ENCODE results near the gene KIF21B.

The KIF21B gene

DNA sequence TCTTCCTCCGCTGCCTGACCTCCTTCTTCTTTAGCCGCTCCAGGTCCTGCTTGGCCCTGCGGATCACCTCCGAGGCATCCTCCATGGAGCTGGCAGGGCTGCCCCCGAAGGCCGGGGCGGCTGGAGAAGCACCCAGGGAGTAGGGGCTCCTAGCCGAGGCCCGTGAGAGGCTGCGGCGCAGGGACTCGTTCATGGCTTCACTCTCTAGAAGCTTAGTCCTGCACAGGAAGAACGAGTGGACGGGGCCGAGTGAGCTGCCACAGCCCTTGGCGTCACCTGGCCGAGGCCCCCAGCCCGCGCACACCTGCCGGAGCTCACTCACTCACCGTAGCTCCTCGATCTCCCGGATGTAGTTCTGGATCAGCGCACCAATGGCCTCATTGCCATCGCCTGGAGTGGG lies 23.1 kb downstream of the KIF21B start:
- in situ Hi-C loops (cut with HindIII; ENCODE audit: low sequenced_read_pairs), result no loop called here

- in situ Hi-C loops (cut with HindIII; ENCODE audit: low sequenced_read_pairs), result no loop called here
Measured at GRCh38 chr1:200999667-201000066, 23.8 kb downstream of the KIF21B start.

- in situ Hi-C loops (cut with HindIII; ENCODE audit: low sequenced_read_pairs), result no loop called here
Measured at GRCh38 chr1:200998323-200998722, 25.2 kb downstream of the KIF21B start.

DNA sequence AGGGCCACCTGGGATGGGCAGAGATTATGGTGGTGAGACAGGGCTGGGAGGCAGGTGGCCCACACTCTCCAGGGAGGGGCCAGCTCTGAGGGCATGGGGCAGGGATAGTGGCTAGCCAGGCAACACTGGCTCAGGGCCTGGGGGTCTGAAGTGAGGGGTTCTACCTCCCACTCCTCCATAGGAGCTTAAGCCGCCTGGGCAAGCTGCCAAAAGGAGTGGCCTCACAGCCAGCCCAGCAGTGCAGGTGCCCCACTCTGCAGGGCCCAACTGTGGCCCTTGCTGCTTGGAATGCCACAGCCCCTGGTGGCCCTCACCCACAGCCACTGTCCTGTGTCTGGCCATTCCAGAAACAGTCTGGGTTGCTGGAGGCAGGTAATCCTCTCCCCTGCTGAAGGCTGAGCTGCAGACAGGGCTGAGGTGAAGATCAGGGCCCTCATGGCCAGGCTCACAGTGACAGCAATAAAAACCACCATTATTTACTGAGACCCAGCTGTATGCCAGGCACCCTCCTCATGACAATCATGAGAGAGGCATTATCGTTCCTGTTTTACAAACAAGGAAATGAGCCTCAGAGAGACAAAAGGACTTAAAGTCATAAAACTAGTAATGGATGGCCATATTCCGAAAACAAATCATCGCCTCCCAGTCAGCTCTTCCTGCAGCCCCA lies 31.0 kb downstream of the KIF21B start:
- in situ Hi-C loops (cut with HindIII; ENCODE audit: low sequenced_read_pairs), result no loop called here

GRCh38 chr1:200991097-200991614 lies 32.4 kb downstream of the KIF21B start:
- in situ Hi-C loops (cut with HindIII; ENCODE audit: low sequenced_read_pairs), result no loop called here

DNA sequence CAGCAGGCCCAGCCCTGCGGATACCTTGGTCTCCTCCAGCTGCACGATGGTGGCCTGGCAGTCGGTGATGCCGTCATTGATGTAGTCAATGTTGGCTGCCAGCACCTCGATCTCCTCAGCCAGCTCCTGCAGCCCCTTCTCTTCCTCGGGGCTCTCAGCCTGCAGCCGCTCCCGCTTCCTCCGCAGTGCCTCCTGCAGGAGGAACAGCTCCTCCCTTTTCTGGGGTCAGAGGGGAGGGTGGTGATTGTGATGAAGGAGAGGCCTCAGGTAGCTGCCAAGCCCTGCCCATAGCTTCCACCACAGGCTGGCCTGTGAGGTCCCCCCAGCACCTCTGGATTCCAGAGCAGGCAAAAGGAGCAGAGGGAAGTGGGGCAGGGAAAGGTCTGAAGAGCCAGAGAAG lies 33.4 kb downstream of the KIF21B start:
- in situ Hi-C loops (cut with HindIII; ENCODE audit: low sequenced_read_pairs), result no loop called here

GRCh38 chr1:200989337-200989736 lies 34.2 kb downstream of the KIF21B start:
- in situ Hi-C loops (cut with HindIII; ENCODE audit: low sequenced_read_pairs), result no loop called here

DNA sequence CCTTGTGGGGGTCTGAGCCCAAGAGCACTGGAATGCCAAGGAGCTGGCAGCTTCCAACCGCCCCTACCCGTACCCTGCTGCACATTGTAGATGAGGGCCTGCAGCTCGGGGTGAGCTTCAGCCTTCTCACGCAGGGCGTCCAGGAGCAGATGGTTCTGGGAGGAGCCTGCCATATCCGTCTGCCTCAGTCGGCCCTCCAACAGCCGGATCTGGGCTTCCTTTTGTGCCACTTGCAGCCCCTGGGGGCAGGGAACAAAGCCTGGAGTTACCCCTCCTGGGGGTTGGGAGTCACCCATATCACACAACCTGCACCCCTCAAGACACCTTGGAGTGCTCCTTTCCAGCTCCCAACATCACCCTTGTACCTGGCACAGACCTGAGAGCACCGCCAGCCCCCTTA lies 34.8 kb downstream of the KIF21B start:
- in situ Hi-C loops (cut with HindIII; ENCODE audit: low sequenced_read_pairs), result no loop called here

- in situ Hi-C loops (cut with HindIII; ENCODE audit: low sequenced_read_pairs), result no loop called here
Measured at GRCh38 chr1:200985481-200985880, 38.0 kb downstream of the KIF21B start.

DNA sequence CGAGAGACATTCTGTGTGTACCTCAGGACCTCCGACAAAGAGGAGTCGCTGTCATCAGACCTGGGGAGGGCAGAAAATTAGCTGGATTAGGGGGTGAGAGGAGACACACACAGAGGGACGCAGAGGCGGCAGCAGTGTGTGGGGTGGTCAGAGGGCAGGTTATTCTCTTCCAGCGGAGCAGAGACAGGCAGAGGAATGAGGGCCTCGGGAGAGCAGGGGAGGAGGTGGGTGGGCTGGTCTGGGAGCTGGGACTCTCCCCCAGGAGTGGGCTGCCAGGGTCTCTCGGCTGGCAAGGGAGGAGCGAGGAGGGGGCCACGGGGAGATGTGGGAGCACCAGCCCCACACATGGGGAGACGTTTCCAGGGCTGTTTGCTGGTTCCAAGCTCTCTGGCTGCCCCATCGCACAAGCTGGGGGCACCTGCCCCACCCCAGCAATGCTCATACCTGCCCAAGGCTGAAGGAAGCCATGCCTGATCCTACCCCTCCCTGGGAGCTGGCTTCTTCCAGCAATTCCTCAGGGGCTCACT lies 40.4 kb downstream of the KIF21B start:
- in situ Hi-C loops (cut with HindIII; ENCODE audit: low sequenced_read_pairs), result no loop called here

- in situ Hi-C loops (cut with HindIII; ENCODE audit: low sequenced_read_pairs), result no loop called here
Measured at GRCh38 chr1:200982071-200982945, 41.2 kb downstream of the KIF21B start.

DNA sequence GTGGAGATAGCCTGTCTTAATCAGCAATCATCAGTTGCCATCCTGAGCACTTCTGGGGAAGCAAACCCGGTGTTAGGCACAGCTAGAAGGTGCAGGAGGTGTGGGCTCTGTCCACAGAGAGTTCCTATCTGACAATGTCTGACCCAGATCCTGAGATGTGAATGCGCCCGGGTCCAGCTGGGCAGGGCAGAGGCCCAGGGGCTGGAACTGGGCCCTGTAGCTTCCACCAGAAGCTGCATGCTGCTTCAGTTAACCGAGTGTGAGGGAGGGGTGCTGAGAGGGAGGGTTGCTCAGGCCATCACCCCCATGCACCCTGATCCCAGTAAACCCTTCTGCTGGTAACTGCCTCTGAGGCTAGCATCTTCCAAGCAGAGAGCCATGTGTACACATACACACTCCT lies 42.2 kb downstream of the KIF21B start:
- in situ Hi-C loops (cut with HindIII; ENCODE audit: low sequenced_read_pairs), result no loop called here

- in situ Hi-C loops (cut with HindIII; ENCODE audit: low sequenced_read_pairs), result no loop called here
Measured at GRCh38 chr1:200980873-200981272, 42.6 kb downstream of the KIF21B start.

- in situ Hi-C loops (cut with HindIII; ENCODE audit: low sequenced_read_pairs), result no loop called here
Measured at GRCh38 chr1:200980452-200980772, 43.1 kb downstream of the KIF21B start.

DNA sequence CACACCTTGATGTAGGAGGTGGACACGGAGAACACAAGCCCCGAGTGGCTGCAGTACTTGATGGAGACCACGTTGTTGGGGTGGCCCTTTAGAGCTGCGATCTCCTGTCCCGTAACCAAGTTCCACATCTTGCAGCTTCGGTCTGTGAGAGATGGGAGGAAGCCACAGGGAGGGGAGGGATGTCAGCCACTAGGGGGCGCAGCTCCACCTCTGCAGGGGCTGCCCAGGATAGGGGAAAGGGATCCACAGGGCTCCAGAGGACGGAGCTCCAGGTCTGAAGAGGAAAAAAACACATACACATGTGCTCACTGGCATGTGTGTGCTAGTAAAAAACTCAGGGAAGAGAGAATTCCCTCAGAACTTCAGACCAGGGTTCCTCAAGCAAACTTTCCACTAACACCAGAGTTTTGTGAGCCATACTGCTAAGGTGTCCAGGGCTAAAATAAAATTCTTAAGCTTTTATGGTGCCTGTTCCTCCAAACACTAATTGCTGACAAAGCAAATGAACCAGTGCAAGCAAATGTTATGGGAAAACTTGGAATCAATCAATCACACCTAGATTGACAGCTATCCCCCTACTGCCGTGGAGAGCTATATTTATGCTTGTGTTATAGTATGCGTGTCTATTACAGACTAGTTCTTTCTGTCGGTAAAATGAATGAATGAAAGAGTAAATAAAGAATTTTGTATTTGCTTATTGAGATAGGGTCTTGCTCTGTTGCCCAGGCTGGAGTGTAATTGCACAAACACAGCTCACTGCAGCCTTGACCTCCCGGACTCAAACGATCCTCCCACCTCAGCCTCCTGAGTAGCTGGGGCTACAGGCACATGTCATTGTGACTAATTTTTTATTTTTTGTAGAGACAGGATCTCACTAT lies 43.7 kb downstream of the KIF21B start:
- in situ Hi-C loops (cut with HindIII; ENCODE audit: low sequenced_read_pairs), result no loop called here

GRCh38 chr1:200977071-200977754 lies 46.3 kb downstream of the KIF21B start:
- in situ Hi-C loops (cut with HindIII; ENCODE audit: low sequenced_read_pairs), result no loop called here

GRCh38 chr1:200976634-200977033 lies 46.9 kb downstream of the KIF21B start:
- in situ Hi-C loops (cut with HindIII; ENCODE audit: low sequenced_read_pairs), result no loop called here

GRCh38 chr1:200975458-200975857 lies 48.1 kb downstream of the KIF21B start:
- in situ Hi-C loops (cut with HindIII; ENCODE audit: low sequenced_read_pairs), result no loop called here

GRCh38 chr1:200974711-200975110 lies 48.8 kb downstream of the KIF21B start:
- in situ Hi-C loops (cut with HindIII; ENCODE audit: low sequenced_read_pairs), result no loop called here

DNA sequence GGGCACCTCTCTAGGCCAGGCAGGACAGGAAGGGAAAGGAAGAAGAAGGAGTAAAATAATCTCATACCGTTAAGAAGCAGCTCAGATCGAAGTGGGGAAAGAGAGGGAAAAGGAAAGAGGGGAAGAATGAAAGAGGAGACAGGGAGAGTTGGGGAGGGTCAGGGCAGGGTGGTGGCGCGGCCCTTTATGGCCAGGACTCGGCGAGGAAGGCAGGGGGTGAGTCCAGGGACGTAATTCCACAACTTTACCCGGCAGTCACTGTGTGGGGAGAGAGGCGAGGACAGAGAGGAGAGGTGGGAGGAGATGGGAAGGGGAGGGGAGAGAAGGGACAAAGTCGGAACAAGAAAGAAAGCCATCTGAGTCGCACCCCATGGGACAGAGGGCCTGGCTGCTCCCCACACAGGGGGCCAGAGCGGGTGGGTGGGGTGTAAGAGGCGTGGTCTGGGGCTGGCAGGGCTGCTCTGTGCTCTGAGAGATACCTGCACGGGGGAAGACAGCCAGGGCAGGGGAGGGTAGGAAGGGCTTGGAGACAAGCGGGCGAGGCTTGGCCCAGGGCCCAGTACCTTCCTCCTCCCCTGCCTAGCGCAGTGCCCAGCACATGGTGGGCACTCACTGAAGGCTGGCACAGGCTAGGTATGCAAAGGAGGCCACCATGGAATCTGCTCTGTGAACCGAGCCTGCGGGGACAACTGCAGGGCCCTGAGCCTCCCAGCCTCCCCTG lies 49.4 kb downstream of the KIF21B start:
- in situ Hi-C loops (cut with HindIII; ENCODE audit: low sequenced_read_pairs), result no loop called here

Data from endothelial cell of hepatic sinusoid (primary cell).